ENCODE results near the gene ATP2B2. TPM values are rescaled to one million over a fixed set of nuclear protein-coding genes. Genes with fewer than 3 reads are reported as not detected.

The ATP2B2 gene
- total RNA-seq, 1 donor from 2014 or later: not detected

GRCh38 chr3:10371789-10372188 is 133.6 kb downstream of the ATP2B2 start:
- peaks cover 3% of the 10 kb centered on the region for H3K36me3 Mint-ChIP-seq (ENCODE audit: low read depth)
- H3K4me1 Mint-ChIP-seq (ENCODE audit: low read depth): peaks cover 12% of the 10 kb centered on the region
- H3K4me3 Mint-ChIP-seq: no peak overlapping the region
- no peak for DNase-seq (ENCODE audit: low spot score)
- peaks cover 5% of the 10 kb centered on the region for H3K27me3 Mint-ChIP-seq (ENCODE audit: insufficient read depth)
- H3K27ac Mint-ChIP-seq: no peak overlapping the region
- peaks cover 3% of the 10 kb centered on the region for H3K9me3 Mint-ChIP-seq
- intact Hi-C loops (cut with micrococcal nuclease): no loop called here

- intact Hi-C loops (cut with micrococcal nuclease): no loop called here
These were observed 134.2 kb downstream of the ATP2B2 start for GRCh38 chr3:10371167-10371566.

GRCh38 chr3:10370429-10370828 is 135.0 kb downstream of the ATP2B2 start:
- DNase-seq (ENCODE audit: low spot score): no peak
- intact Hi-C loops (cut with micrococcal nuclease): no loop called here
- Mint-ChIP-seq H3K27me3 (ENCODE audit: insufficient read depth) (peaks cover 5% of the 10 kb centered on the region), H3K27ac (no peak overlapping the region), H3K4me3 (no peak overlapping the region), H3K9me3 (peaks cover 3% of the 10 kb centered on the region), H3K36me3 (ENCODE audit: low read depth) (peaks cover 5% of the 10 kb centered on the region), H3K4me1 (ENCODE audit: low read depth) (peaks cover 26% of the 10 kb centered on the region)

More at GRCh38 chr3:10371167-10371566, 134.2 kb downstream of the ATP2B2 start:
- H3K36me3 Mint-ChIP-seq (ENCODE audit: low read depth): peaks cover 3% of the 10 kb centered on the region
- H3K9me3 Mint-ChIP-seq: peaks cover 3% of the 10 kb centered on the region
- no peak for DNase-seq (ENCODE audit: low spot score)
- H3K27me3 Mint-ChIP-seq (ENCODE audit: insufficient read depth): peaks cover 5% of the 10 kb centered on the region
- peaks cover 18% of the 10 kb centered on the region for H3K4me1 Mint-ChIP-seq (ENCODE audit: low read depth)
- no peak overlapping the region for H3K4me3 Mint-ChIP-seq
- H3K27ac Mint-ChIP-seq: no peak overlapping the region

- intact Hi-C loops (cut with micrococcal nuclease): no loop called here
- H3K27me3 Mint-ChIP-seq (ENCODE audit: insufficient read depth): peaks cover 5% of the 10 kb centered on the region
- DNase-seq (ENCODE audit: low spot score): no peak
- no peak overlapping the region for H3K27ac Mint-ChIP-seq
- H3K4me3 Mint-ChIP-seq: no peak overlapping the region
- H3K9me3 Mint-ChIP-seq: peaks cover 3% of the 10 kb centered on the region
- peaks cover 27% of the 10 kb centered on the region for H3K4me1 Mint-ChIP-seq (ENCODE audit: low read depth)
- H3K36me3 Mint-ChIP-seq (ENCODE audit: low read depth): peaks cover 5% of the 10 kb centered on the region
These were observed 136.9 kb downstream of the ATP2B2 start for GRCh38 chr3:10368512-10368911.

- intact Hi-C loops (cut with micrococcal nuclease): loop anchor here (2.0 kb wide), 2 partner anchors 69 to 185 kb away; no protein-coding TSS in a partner anchor
- peaks cover 3% of the 10 kb centered on the region for H3K9me3 Mint-ChIP-seq
- H3K4me1 Mint-ChIP-seq (ENCODE audit: low read depth): peaks cover 27% of the 10 kb centered on the region
- H3K36me3 Mint-ChIP-seq (ENCODE audit: low read depth): peaks cover 5% of the 10 kb centered on the region
- H3K27ac Mint-ChIP-seq: no peak overlapping the region
- H3K4me3 Mint-ChIP-seq: no peak overlapping the region
- no peak for DNase-seq (ENCODE audit: low spot score)
- peaks cover 5% of the 10 kb centered on the region for H3K27me3 Mint-ChIP-seq (ENCODE audit: insufficient read depth)
These were observed 137.9 kb downstream of the ATP2B2 start for GRCh38 chr3:10367506-10367905.

DNA sequence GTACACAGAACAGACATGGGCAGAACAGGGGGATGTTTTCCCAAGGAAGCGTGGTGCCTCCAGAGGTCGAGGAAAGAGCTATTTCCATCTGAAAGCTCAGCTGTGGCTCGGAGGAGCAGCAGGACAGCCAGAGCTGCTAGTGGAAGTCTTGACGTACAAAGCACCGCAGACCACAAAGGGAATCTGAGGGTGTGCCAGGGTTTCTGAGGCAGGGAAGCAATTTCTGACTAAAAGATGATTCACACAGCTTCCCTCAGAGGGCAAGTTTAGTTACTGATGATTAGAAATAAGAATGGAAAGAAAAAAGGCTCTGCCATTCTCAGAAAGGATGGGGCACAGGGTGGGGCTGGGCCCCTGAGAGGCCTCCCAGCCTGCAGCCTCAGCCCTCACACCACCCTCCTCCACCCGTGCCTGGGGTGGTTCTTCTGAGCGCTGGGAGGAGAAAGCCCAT is 138.7 kb downstream of the ATP2B2 start:
- peak; percentile 15 for DNase-seq (ENCODE audit: low spot score)
- peak overlapping the region; percentile 66 for H3K27ac Mint-ChIP-seq
- intact Hi-C loops (cut with micrococcal nuclease): loop anchor here (2.0 kb wide), 2 partner anchors 70 to 186 kb away; no protein-coding TSS in a partner anchor
- peaks cover 27% of the 10 kb centered on the region for H3K4me1 Mint-ChIP-seq (ENCODE audit: low read depth)
- H3K4me3 Mint-ChIP-seq: no peak overlapping the region
- peaks cover 3% of the 10 kb centered on the region for H3K9me3 Mint-ChIP-seq
- peaks cover 5% of the 10 kb centered on the region for H3K36me3 Mint-ChIP-seq (ENCODE audit: low read depth)
- H3K27me3 Mint-ChIP-seq (ENCODE audit: insufficient read depth): peaks cover 5% of the 10 kb centered on the region

DNA sequence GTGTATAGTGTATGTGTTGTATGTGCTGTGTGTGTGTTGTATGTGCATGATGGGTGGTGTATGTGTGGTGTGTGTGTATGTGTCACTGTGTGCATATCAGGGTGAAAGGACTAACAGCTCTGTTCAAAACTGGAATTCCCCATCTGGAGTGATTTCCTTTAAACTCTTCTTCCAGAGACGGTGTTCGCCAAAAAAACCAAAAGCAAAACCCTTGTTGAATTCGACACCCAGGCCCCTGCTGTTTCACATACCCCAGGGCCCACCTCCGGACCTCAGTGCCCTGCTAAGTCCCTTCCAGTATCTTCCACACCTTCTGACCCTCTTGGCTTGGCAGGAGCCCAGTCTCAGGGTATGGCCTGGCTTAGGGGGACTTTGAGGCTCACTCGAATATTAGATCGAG is 139.6 kb downstream of the ATP2B2 start:
- Mint-ChIP-seq H3K36me3 (ENCODE audit: low read depth) (peaks cover 4% of the 10 kb centered on the region), H3K4me1 (ENCODE audit: low read depth) (peaks cover 27% of the 10 kb centered on the region), H3K27ac (no peak overlapping the region), H3K27me3 (ENCODE audit: insufficient read depth) (peaks cover 4% of the 10 kb centered on the region), H3K9me3 (no peaks in the 10 kb centered on the region), H3K4me3 (no peak overlapping the region)
- no peak for DNase-seq (ENCODE audit: low spot score)
- intact Hi-C loops (cut with micrococcal nuclease): loop anchor here (2.0 kb wide), 2 partner anchors 71 to 187 kb away; no protein-coding TSS in a partner anchor

DNA sequence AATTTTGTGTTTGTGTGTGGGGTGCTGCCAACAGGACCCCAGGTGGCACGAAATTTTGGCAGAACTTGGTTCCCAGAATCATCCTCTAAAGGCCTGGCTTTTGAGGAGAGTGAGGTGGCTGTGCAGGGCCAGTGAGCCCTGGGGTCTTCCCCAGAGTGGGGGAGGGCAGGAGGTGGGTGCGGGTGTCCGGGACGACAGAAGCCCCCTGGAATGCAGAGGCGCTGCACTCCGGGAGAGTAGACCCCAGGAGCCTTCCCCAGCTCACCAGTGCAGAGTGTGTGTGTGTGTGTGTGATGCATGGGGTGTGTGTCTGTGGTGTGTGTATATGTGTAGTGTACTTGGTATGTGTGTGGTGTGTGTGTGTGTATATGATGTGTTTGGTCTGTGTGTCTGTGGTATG is 140.1 kb downstream of the ATP2B2 start:
- Mint-ChIP-seq H3K27me3 (ENCODE audit: insufficient read depth) (peaks cover 4% of the 10 kb centered on the region), H3K36me3 (ENCODE audit: low read depth) (peaks cover 4% of the 10 kb centered on the region), H3K9me3 (no peaks in the 10 kb centered on the region), H3K4me1 (ENCODE audit: low read depth) (peaks cover 22% of the 10 kb centered on the region), H3K4me3 (no peak overlapping the region), H3K27ac (no peak overlapping the region)
- DNase-seq (ENCODE audit: low spot score): no peak
- intact Hi-C loops (cut with micrococcal nuclease): no loop called here

DNA sequence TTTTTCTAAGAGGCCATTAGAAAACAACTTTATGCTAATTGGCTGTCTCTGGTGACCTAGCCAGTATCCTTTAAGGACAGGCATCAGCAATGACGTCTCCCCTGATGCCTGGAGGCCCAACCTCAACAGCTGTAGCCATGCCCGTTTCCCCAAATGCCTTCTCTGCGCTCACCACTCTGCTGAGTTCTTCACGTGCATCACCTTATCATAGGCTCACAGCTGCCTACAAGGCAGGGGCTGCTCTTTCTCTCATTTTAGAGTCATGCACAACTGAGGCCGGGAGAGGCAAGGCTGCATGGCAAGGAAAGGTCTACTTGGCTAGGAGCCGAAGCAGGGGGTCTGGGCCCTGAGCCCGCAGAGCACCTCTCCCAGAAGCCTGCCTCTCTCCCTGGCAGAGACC is 140.6 kb downstream of the ATP2B2 start:
- no peak overlapping the region for H3K4me3 Mint-ChIP-seq
- DNase-seq (ENCODE audit: low spot score): no peak
- H3K9me3 Mint-ChIP-seq: no peaks in the 10 kb centered on the region
- H3K36me3 Mint-ChIP-seq (ENCODE audit: low read depth): peaks cover 4% of the 10 kb centered on the region
- no peak overlapping the region for H3K27ac Mint-ChIP-seq
- peaks cover 20% of the 10 kb centered on the region for H3K4me1 Mint-ChIP-seq (ENCODE audit: low read depth)
- intact Hi-C loops (cut with micrococcal nuclease): no loop called here
- peaks cover 4% of the 10 kb centered on the region for H3K27me3 Mint-ChIP-seq (ENCODE audit: insufficient read depth)

DNA sequence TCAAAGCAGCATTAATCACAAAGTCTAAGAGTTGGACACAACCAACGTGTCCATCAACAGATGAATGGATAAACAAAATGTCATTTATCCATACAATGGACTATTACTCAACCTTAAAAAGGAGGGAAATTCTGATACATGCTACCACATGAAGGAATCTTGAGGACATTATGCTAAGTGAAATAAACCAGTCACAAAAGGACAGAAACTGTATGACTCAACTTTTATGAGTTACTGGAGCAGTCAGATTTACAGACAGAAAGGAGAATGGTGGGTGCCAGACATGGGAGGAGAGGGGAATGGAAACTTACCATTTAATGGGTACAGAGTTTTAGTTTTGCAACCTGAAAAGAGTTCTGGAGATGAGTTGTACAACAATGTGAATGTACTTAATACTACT is 141.5 kb downstream of the ATP2B2 start:
- Mint-ChIP-seq H3K4me1 (ENCODE audit: low read depth) (peaks cover 20% of the 10 kb centered on the region), H3K9me3 (no peaks in the 10 kb centered on the region), H3K27ac (peak overlapping the region; percentile 6), H3K27me3 (ENCODE audit: insufficient read depth) (peaks cover 2% of the 10 kb centered on the region), H3K4me3 (no peak overlapping the region), H3K36me3 (ENCODE audit: low read depth) (peaks cover 4% of the 10 kb centered on the region)
- intact Hi-C loops (cut with micrococcal nuclease): no loop called here
- no peak for DNase-seq (ENCODE audit: low spot score)

DNA sequence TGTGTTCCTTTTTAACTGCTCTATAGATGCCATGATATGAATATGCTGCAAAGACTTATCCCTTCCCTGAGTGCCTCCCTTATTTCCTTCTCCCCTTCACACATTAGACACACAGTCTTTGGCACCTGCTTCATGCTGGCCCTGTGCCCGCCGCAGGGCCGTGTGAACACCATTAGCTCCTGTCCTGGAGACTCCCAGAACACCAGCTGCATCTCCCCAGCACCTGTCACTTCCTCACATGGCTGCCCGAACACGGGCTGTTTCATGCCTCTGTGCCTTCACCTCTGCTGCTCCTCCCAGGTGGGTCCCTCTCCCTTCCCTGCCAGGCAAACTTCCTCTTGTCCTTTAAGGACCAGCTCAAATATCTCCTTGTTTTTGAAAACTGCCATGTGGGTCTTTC is 144.0 kb downstream of the ATP2B2 start:
- intact Hi-C loops (cut with micrococcal nuclease): no loop called here
- H3K36me3 Mint-ChIP-seq (ENCODE audit: low read depth): peaks cover 4% of the 10 kb centered on the region
- no peak overlapping the region for H3K27ac Mint-ChIP-seq
- no peaks in the 10 kb centered on the region for H3K9me3 Mint-ChIP-seq
- no peak overlapping the region for H3K4me3 Mint-ChIP-seq
- no peak for DNase-seq (ENCODE audit: low spot score)
- H3K27me3 Mint-ChIP-seq (ENCODE audit: insufficient read depth): peaks cover 2% of the 10 kb centered on the region
- peaks cover 11% of the 10 kb centered on the region for H3K4me1 Mint-ChIP-seq (ENCODE audit: low read depth)

DNA sequence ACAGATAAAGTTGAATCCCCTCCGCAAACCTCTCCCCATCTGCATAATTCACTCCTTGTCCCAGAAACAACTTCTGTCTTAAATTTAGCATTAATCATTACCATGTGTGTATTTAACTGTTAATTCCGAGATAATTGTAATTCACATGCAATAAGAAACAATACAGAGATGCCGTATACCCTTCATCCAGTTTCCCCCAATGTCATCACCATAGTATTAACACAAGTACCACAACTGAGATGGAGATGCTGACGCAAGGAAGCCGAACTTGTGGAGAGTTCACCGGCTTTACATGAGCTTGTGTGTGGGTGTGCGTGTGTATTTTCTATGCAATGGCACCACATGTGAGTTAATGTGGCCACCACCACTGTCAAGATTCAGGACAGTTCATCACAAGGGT is 144.9 kb downstream of the ATP2B2 start:
- Mint-ChIP-seq H3K4me3 (no peak overlapping the region), H3K36me3 (ENCODE audit: low read depth) (peaks cover 3% of the 10 kb centered on the region), H3K27ac (no peak overlapping the region), H3K4me1 (ENCODE audit: low read depth) (peaks cover 2% of the 10 kb centered on the region), H3K9me3 (no peaks in the 10 kb centered on the region), H3K27me3 (ENCODE audit: insufficient read depth) (peaks cover 2% of the 10 kb centered on the region)
- intact Hi-C loops (cut with micrococcal nuclease): no loop called here
- DNase-seq (ENCODE audit: low spot score): no peak

DNA sequence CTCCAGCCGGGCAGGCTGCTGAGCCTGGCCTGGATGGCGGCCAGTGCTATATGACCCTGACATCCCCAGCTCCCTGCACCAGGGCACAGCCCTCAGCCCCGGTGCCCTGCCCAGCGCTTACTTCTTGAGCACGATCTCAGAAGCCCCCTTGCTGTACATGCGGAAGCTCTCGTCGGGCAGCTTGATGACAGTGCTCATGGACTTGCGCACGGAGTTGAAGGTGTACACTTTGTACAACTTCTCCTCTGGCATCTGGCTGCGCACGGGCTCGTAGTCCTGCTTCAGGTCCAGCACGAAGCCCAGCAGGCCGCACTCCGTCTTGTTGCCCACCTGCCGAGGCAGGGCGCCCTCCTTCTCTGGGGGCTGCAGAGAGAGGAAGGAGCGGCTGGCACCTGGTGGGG is 145.6 kb downstream of the ATP2B2 start:
- intact Hi-C loops (cut with micrococcal nuclease): no loop called here
- Mint-ChIP-seq H3K4me3 (no peak overlapping the region), H3K27ac (no peak overlapping the region), H3K9me3 (no peaks in the 10 kb centered on the region), H3K4me1 (ENCODE audit: low read depth) (no peaks in the 10 kb centered on the region), H3K36me3 (ENCODE audit: low read depth) (peaks cover 2% of the 10 kb centered on the region), H3K27me3 (ENCODE audit: insufficient read depth) (peaks cover 2% of the 10 kb centered on the region)
- DNase-seq (ENCODE audit: low spot score): no peak

All from activated T-helper 1 cell treated with anti-CD3 and anti-CD28 coated beads, Interleukin-12 subunit alpha, Interleukin-12 subunit beta, Interleukin-2, Interleukin-4 antibody, amounts not matched to agents 30 ng/mL and 10 ng/mL and 1 ng/mL, durations not matched to agents 14 hours and 24 hours and 36 hours (primary cell).